GM12872 (cell line): ENCODE data around the gene EVPLL.

ENCODE experiments used
- TF ChIP-seq, protein P1 (sequence below): IDR thresholded peaks from 3 replicates; pipeline ENCODE4 v1.5.1; 2011; ENCODE audit warnings: low read depth, mild to moderate bottlenecking, low read length, moderate library complexity; ENCODE audit not compliant: insufficient read depth

EVPLL gene

DNA sequence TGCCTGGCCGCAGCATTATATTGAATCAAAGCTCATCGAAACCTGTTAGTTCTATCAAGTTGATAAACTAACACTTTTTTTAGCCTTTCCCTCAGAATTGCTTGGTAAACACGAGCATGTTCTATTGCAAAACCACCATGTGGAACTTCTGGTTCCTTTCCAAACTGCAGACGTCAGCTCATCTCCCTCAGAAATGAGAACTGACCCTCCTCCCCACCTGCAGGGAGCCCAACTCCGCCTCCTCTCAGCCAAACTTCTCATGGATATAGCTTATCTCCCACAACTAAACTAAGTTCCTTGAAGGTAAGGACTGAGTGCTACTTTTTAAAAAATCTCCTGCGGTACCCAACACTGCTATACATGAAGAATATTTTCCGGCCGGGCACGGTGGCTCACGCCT, 21.0 kb upstream of the EVPLL start:
- TF ChIP-seq, protein P1, sequence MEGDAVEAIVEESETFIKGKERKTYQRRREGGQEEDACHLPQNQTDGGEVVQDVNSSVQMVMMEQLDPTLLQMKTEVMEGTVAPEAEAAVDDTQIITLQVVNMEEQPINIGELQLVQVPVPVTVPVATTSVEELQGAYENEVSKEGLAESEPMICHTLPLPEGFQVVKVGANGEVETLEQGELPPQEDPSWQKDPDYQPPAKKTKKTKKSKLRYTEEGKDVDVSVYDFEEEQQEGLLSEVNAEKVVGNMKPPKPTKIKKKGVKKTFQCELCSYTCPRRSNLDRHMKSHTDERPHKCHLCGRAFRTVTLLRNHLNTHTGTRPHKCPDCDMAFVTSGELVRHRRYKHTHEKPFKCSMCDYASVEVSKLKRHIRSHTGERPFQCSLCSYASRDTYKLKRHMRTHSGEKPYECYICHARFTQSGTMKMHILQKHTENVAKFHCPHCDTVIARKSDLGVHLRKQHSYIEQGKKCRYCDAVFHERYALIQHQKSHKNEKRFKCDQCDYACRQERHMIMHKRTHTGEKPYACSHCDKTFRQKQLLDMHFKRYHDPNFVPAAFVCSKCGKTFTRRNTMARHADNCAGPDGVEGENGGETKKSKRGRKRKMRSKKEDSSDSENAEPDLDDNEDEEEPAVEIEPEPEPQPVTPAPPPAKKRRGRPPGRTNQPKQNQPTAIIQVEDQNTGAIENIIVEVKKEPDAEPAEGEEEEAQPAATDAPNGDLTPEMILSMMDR, result no peak

- TF ChIP-seq, protein P1, result no peak
Observed at GRCh38 chr17:18360518-18360917, 17.1 kb upstream of the EVPLL start.

GRCh38 chr17:18361837-18362697, 15.5 kb upstream of the EVPLL start:
- TF ChIP-seq, protein P1, result no peak

- TF ChIP-seq, protein P1, result peak; percentile 27; the same call in 1 of the 3 replicates
Observed at GRCh38 chr17:18362698-18363100, 14.9 kb upstream of the EVPLL start.

GRCh38 chr17:18363101-18364049, 14.2 kb upstream of the EVPLL start, which contains the start of gene SHMT1:
TSS of gene SHMT1 (minus strand) at chr17:18363550. CDS start at chr17:18355981, 7,569 bp downstream.
- TF ChIP-seq, protein P1, result no peak

DNA sequence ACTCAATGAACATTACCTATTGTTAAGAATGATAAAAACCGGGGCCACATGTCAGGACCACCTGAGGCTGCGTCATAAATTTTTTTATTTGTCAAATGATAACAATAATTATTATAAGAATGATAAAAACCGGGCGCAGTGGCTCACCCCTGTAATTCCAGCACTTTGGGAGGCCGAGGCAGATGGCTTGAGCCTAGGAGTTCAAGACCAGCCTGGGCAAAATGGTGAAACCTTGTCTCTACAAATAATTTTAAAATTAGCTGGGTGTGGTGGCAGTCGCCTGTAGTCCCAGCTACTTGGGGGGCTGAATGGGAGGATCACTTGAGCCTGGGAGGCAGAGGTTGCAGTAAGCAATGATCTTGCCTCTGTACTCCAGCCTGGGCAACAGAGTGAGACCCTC, 13.4 kb upstream of the EVPLL start:
- TF ChIP-seq, protein P1, result no peak

GRCh38 chr17:18368946-18369345, 8.6 kb upstream of the EVPLL start:
- TF ChIP-seq, protein P1, result no peak
